Body of pancreas (tissue), 4 donors: ENCODE measurements around the gene METTL24. TPM values are rescaled to one million over a fixed set of nuclear protein-coding genes. Genes with fewer than 3 reads are reported as not detected.

ENCODE experiments used
- ATAC-seq: fragments of 150-250 bp; one replicate; pipeline ENCODE4 v1.9.1; 2016
- DNase-seq, 4 donors: peaks; one replicate each; pipeline ENCODE4 v3.0.0-alpha.2; 2019
- H3K27ac ChIP-seq, 4 donors: fragments of 200-600 bp; sonication (generic); 1 replicate in 3 of 4; 2 replicates in 1 of 4; pipeline versions ENCODE4 v1.5.1 to v1.6.1; 2016 to 2019; ENCODE audit warnings: mild to moderate bottlenecking in 1 of 4, mixed read lengths in 1 of 4, moderate library complexity in 1 of 4
- H3K27me3 ChIP-seq, 2 donors: fragments of 200-600 bp; sonication (generic); one replicate each; pipeline ENCODE4 v1.6.0; 2016; ENCODE audit warnings: mild to moderate bottlenecking in 1 of 2
- H3K36me3 ChIP-seq, 2 donors: fragments of 200-600 bp; sonication (generic); replicated peaks in 1 of 2; 2 replicates each; pipeline ENCODE4 v1.5.1; 2016; ENCODE audit warnings: low read depth in 2 of 2; ENCODE audit not compliant: insufficient read depth in 1 of 2
- H3K4me1 ChIP-seq: fragments of 200-600 bp; sonication (generic); one replicate; pipeline ENCODE4 v1.6.0; 2016
- H3K4me3 ChIP-seq, 2 donors: fragments of 200-600 bp; sonication (generic); 1 replicate in 1 of 2; 2 replicates in 1 of 2; pipeline ENCODE4 v1.5.1; 2016 to 2019
- H3K9me3 ChIP-seq, 3 donors: fragments of 200-600 bp; sonication (generic); 1 replicate in 2 of 3; 2 replicates in 1 of 3; pipeline ENCODE4 v1.5.1; 2016
- POLR2A ChIP-seq, 3 donors: fragments of 450-650 bp; IDR thresholded peaks; one replicate each; pipeline ENCODE4 v1.6.1; 2016; ENCODE audit warnings: antibody characterized with exemption in 3 of 3, mild to moderate bottlenecking in 2 of 3
- WGBS, 2 donors: methylation state at CpG; one replicate each; pipeline ENCODE4 v1.1.5; 2017; 5-methylcytosine and 5-hydroxymethylcytosine counted together
- intact Hi-C: fragments of 100-400 bp; cut with DNase I; formaldehyde crosslinking; loops from one replicate; pipeline ENCODE4 v1.15.1; 2023
- total RNA-seq, 2 donors: library from RNA; depleted of rRNA; stranded (reverse); fragments of >200 nt; gene quantifications; one replicate each; pipeline ENCODE4 v1.1.0, GENCODE V29; 2016
- TF ChIP-seq, protein P1 (sequence below), 7 experiments: fragments of 450-650 bp in 4 of 7; fragments of 200-600 bp in 3 of 7; sonication (generic) in 3 of 7; IDR thresholded peaks; one replicate each; pipeline ENCODE4 v1.5.1; 2016 to 2019; ENCODE audit warnings: antibody characterized with exemption in 7 of 7

METTL24 gene
- total RNA-seq, 2 donors from 2014 or later: 2.3 to 4.0 TPM

DNA sequence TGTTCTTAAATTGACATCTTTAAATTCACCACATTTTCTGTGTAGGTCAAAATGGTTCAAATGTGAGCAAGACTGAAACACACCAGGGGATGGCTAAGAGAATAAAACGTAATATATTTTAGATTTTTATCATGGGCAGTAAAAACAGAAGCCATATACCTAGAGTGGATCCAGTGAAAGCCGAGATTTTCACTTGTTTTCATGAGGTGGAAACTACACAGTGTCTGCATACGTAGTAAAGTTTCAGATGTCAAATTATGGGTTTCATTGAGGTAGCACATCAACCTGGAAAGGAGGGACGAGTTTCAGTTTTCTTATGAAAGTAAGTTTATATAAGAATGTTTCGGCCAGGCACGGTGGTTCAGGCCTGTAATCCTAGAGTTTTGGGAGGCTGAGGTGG, 25.9 kb downstream of the METTL24 start:
- WGBS, 2 donors: 85% methylated on average over 6 of the region's 6 CpGs
- intact Hi-C loops: no loop called here
- Histone ChIP-seq H3K36me3 (no peaks in the 10 kb centered on the region), H3K27me3 (no peaks in the 10 kb centered on the region), H3K27ac (no peak overlapping the region), H3K9me3 (no peaks in the 10 kb centered on the region), H3K4me3 (no peak overlapping the region), H3K4me1 (peaks cover 22% of the 10 kb centered on the region)
- TF ChIP-seq POLR2A (IDR thresholded peaks at IDR 0.05): no peak
- TF ChIP-seq, protein P1, sequence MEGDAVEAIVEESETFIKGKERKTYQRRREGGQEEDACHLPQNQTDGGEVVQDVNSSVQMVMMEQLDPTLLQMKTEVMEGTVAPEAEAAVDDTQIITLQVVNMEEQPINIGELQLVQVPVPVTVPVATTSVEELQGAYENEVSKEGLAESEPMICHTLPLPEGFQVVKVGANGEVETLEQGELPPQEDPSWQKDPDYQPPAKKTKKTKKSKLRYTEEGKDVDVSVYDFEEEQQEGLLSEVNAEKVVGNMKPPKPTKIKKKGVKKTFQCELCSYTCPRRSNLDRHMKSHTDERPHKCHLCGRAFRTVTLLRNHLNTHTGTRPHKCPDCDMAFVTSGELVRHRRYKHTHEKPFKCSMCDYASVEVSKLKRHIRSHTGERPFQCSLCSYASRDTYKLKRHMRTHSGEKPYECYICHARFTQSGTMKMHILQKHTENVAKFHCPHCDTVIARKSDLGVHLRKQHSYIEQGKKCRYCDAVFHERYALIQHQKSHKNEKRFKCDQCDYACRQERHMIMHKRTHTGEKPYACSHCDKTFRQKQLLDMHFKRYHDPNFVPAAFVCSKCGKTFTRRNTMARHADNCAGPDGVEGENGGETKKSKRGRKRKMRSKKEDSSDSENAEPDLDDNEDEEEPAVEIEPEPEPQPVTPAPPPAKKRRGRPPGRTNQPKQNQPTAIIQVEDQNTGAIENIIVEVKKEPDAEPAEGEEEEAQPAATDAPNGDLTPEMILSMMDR (IDR thresholded peaks at IDR 0.05): no peak
- DNase-seq (no peak), ATAC-seq (no peak)

DNA sequence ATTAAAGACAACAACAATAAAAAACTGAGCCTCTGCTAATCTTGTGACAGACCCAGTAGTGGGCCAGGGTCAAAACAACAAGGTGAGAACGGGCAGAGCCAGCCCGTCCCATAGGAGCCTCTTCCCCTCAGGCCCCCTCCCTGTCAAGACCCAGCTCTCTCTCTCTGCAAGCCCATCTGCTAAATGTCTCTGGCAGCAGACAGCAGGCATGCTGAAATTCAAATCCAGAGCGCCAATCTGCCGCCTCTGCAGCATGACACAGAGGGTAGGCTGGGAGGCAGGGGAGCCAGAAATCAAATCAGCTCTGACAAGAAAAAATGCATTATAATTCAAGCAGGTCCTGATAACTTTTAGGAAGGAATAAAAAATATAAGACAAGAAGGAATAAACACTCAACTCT, 26.3 kb downstream of the METTL24 start:
- DNase-seq (no peak), ATAC-seq (no peak)
- Histone ChIP-seq H3K4me3 (no peak overlapping the region), H3K27ac (no peak overlapping the region), H3K36me3 (no peaks in the 10 kb centered on the region), H3K9me3 (no peaks in the 10 kb centered on the region), H3K27me3 (no peaks in the 10 kb centered on the region), H3K4me1 (peaks cover 24% of the 10 kb centered on the region)
- WGBS, 2 donors: 78 to 80% methylated on average over 4 of the region's 4 CpGs
- TF ChIP-seq POLR2A (IDR thresholded peaks at IDR 0.05): no peak
- intact Hi-C loops: no loop called here

DNA sequence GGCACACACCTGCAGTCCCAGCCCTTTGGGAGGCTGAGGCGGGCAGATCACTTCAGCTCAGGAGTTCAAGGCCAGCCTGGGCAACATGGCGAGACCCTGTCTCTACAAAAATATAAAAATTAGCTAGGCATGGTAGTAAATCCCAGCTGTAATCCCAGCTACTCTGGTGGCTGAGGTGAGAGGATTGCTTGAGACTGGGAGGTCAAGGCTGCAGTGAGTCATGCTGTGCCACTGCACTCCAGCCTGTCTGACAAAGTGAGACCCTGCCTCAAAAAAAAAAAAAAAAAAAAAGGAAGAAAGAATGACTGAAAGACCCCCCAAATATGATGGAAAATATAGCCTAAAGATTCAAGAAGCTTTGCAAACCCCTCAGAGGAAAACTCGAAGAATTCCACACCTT, 26.8 kb downstream of the METTL24 start:
- H3K27me3 ChIP-seq: no peaks in the 10 kb centered on the region
- peaks cover 24% of the 10 kb centered on the region for H3K4me1 ChIP-seq
- no peak for TF ChIP-seq POLR2A (IDR thresholded peaks at IDR 0.05)
- ATAC-seq: no peak
- intact Hi-C loops: no loop called here
- 86 to 93% methylated on average over 3 of the region's 3 CpGs for WGBS, 2 donors
- H3K9me3 ChIP-seq: no peaks in the 10 kb centered on the region
- no peak overlapping the region for H3K4me3 ChIP-seq
- no peaks in the 10 kb centered on the region for H3K36me3 ChIP-seq
- no peak for DNase-seq
- H3K27ac ChIP-seq: no peak overlapping the region

DNA sequence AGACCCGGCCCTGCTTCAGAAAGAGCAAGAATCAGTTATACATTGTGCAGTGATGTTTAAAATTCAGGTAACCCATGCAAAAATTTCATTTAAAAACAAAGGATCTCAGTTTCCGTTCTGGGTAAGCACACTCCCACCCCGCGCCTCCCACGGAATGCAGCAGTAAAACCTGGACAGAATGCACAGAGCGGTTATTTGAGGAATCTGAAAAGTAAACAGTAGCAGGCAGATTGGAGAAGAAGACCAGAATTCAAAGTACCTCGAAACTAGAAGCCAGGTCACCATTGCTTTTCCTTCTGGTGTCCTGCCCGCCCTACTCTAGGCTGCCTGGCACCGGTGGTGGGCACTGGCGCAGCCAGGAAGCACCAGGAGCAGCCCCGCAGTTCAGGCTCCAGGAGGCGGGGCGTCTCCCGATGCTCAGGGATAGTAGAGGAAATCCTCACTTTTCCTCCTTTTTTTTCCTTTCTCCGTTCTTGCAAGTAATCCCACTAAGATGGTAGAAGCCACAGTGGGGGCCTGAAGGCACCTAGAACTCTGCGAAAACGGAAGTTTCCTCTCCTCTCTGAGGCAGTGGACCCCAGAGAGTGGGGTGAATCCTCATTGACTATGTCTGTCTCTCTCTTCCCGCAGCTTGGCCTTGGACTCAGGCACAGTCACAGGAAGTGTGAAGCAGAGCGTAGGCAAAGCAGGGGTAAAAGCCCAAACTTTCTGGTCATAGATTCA, 28.3 kb downstream of the METTL24 start:
- no peak overlapping the region for H3K4me3 ChIP-seq
- H3K27me3 ChIP-seq: no peaks in the 10 kb centered on the region
- intact Hi-C loops: no loop called here
- H3K36me3 ChIP-seq: no peaks in the 10 kb centered on the region
- no peaks in the 10 kb centered on the region for H3K9me3 ChIP-seq
- ATAC-seq (peak; percentile 74), DNase-seq (peak; percentile 5 to 35 (median 26))
- WGBS, 2 donors: 32 to 35% methylated on average over 18 to 19 of the region's 19 CpGs
- TF ChIP-seq, protein P1 (IDR thresholded peaks at IDR 0.05): no peak
- peak in 1 of 3 donors; percentile 23 for TF ChIP-seq POLR2A (IDR thresholded peaks at IDR 0.05)
- H3K27ac ChIP-seq: peak overlapping the region; percentile 55 to 81 (median 69)
- H3K4me1 ChIP-seq: peaks cover 36% of the 10 kb centered on the region

DNA sequence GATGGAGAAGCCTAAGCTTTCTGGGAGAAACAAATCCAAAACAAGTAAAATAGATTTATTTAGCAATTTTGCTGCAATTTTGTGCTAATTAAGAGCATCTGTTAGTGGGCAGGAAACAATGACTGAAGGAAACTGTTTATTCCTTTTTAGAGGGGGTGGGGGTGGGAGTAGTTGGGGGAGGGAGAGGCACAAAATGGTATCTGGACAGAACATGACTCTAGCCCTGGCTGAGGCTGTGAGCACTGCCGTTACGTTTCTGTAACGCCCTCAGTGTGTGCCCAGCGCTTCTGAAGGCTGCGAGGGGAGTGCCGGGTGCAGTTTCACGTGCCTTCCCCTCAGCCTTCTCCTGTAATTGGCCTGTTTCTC, 28.8 kb downstream of the METTL24 start:
- H3K4me1 ChIP-seq: peaks cover 41% of the 10 kb centered on the region
- intact Hi-C loops: no loop called here
- ATAC-seq (peak; percentile 23), DNase-seq (peak in 1 of 4 donors; percentile 23)
- H3K27ac ChIP-seq: peak overlapping the region; percentile 55 to 81 (median 69)
- no peaks in the 10 kb centered on the region for H3K9me3 ChIP-seq
- no peak overlapping the region for H3K4me3 ChIP-seq
- no peaks in the 10 kb centered on the region for H3K27me3 ChIP-seq
- no peak for TF ChIP-seq POLR2A (IDR thresholded peaks at IDR 0.05)
- TF ChIP-seq, protein P1 (IDR thresholded peaks at IDR 0.05): no peak
- no peaks in the 10 kb centered on the region for H3K36me3 ChIP-seq
- 15 to 23% methylated on average over 7 of the region's 7 CpGs for WGBS, 2 donors

DNA sequence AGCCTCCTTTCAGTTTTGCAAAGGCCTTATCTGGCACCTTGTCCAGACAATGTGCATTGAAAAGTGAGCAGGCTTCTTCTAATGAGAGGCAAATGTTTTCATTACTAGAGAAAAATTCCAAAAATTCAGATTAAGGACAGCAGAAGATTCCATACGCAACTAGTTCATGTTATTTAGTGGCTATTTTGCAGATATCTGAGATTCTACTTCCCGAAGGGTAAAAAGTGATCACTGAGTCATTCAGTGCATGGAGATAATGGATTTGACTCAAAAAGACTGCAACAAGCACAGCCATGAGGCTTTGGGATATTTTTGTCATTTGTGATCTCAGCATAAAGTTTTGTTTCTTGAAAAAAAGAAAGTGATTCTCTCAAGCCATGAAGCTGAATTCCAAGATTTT, 29.9 kb downstream of the METTL24 start:
- TF ChIP-seq, protein P1 (IDR thresholded peaks at IDR 0.05): no peak
- no peak for TF ChIP-seq POLR2A (IDR thresholded peaks at IDR 0.05)
- no peaks in the 10 kb centered on the region for H3K36me3 ChIP-seq
- H3K4me3 ChIP-seq: no peak overlapping the region
- ATAC-seq: no peak
- no peaks in the 10 kb centered on the region for H3K9me3 ChIP-seq
- no peak for DNase-seq
- intact Hi-C loops: no loop called here
- H3K27ac ChIP-seq: peak overlapping the region in 3 of 4 donors; percentile 11 to 81 (median 79)
- H3K4me1 ChIP-seq: peaks cover 42% of the 10 kb centered on the region
- no peaks in the 10 kb centered on the region for H3K27me3 ChIP-seq
- 76 to 86% methylated on average over 2 of the region's 2 CpGs for WGBS, 2 donors
